Mucosa of descending colon (tissue), 3 donors: ENCODE results near the gene POPDC2. TPM values are rescaled to one million over a fixed set of nuclear protein-coding genes. Genes with fewer than 3 reads are reported as not detected.

Source experiments
- ATAC-seq: fragments of 200-7000 bp; cut with Tn5 transposase; one replicate; pipeline ENCODE4 v1.9.1; 2020; ENCODE audit warnings: mild to moderate bottlenecking, moderate library complexity
- DNase-seq, 3 donors: peaks; one replicate each; pipeline ENCODE4 v3.0.0-alpha.2; 2020
- H3K36me3 ChIP-seq: fragments of 200-600 bp; one replicate; pipeline ENCODE4 v1.8.0; 2021; ENCODE audit warnings: low read depth, mild to moderate bottlenecking
- H3K4me1 ChIP-seq: fragments of 200-600 bp; one replicate; pipeline ENCODE4 v1.8.0; 2021; ENCODE audit warnings: low read depth, mild to moderate bottlenecking
- H3K4me3 ChIP-seq: fragments of 200-600 bp; one replicate; pipeline ENCODE4 v1.8.0; 2021; ENCODE audit warnings: mild to moderate bottlenecking
- H3K9me3 ChIP-seq: fragments of 200-600 bp; one replicate; pipeline ENCODE4 v1.8.0; 2021; ENCODE audit warnings: mild to moderate bottlenecking
- CTCF ChIP-seq: fragments of 200-600 bp; IDR thresholded peaks from one replicate; pipeline ENCODE4 v1.8.0; 2022; ENCODE audit warnings: antibody characterized with exemption, mild to moderate bottlenecking
- intact Hi-C, 2 donors: fragments of 100-400 bp; cut with DNase I in 1 of 2; cut with micrococcal nuclease in 1 of 2; formaldehyde crosslinking; loops; one replicate each; pipeline versions ENCODE4 v1.11.0 to v1.11.1; 2022; cut with DNase I, micrococcal nuclease
- total RNA-seq, 3 donors: library from RNA; stranded (reverse); fragmentation: NEBNext Ultra II Directional in 2 of 3; extraction: Animal tissue kit (Norgen Biotek cat#: 25700) in 2 of 3; gene quantifications; one replicate each; pipeline versions ENCODE4 v1.2.1 to v1.2.4, GENCODE V29; 2021 to 2023
- donor health status: DM: no; HTN: no; CAD: no; lungs with moderate emphysema.
- donor health status: DM: no; HTN: no; CAD: no.
- donor health status: DM: no; HTN: yes; CAD: no.

Gene POPDC2
- total RNA-seq, 3 donors from 2014 or later: 4.2 to 89.0 (median 7.1) TPM

DNA sequence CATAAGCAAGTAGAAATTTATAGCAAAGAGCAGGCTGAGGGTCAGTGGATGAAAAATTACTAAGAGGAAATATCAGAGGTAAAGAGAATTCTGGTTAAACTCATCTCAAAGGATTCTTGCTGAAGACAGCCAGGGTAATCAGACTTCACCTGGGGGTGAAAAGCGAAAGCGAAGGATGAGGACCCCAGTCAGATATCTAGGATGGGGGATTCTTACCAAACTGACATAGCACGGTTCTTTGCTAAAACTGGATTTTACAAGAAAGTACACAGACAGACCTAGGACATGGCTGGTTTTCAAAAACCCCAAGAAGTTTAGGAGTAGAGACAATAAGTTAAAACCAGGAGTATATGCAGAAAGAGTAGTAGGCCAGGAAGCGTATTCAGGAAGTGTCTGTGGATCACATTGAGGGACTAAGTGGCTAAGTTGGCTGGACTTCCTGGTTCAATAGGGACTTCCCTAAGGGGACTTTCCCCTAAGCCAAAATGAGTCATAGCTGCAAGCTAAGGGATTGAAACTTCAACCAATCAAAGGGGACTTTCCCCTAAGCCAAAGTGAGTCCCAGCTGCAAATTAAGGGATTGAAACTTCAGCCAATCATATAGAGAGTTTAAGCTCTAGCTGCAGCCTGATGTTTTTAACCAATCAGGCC lies 40.0 kb upstream of the POPDC2 start:
- H3K4me3 ChIP-seq: no peak overlapping the region
- DNase-seq (peak in 1 of 3 donors; percentile 27), ATAC-seq (peak; percentile 69)
- TF ChIP-seq CTCF: no peak
- H3K36me3 ChIP-seq: no peaks in the 10 kb centered on the region
- H3K9me3 ChIP-seq: no peaks in the 10 kb centered on the region
- intact Hi-C loops: no loop called here
- peaks cover 9% of the 10 kb centered on the region for H3K4me1 ChIP-seq

DNA sequence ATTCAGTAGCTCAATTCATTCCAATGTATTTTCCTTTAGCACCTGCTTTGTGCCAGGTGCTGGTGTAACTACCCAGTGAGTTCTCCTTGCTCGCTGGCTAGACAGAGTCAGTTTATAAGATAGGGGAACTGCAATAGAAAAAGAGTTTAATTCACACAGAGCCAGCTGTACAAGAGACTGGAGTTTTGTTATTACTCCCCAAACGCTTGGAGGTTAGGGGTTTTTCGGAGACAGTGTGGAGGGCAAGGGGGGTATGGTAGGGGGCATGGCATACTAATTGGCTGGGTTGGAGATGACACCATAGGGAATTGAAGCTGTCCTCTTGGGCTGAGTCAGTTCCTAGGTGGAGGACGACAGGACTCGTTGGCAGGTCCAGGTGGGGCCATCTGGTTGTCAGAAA lies 37.0 kb upstream of the POPDC2 start:
- no peak for DNase-seq
- Histone ChIP-seq H3K9me3 (no peaks in the 10 kb centered on the region), H3K36me3 (no peaks in the 10 kb centered on the region), H3K4me3 (no peak overlapping the region), H3K4me1 (peaks cover 1% of the 10 kb centered on the region)
- no peak for ATAC-seq
- no peak for TF ChIP-seq CTCF
- intact Hi-C loops: no loop called here

DNA sequence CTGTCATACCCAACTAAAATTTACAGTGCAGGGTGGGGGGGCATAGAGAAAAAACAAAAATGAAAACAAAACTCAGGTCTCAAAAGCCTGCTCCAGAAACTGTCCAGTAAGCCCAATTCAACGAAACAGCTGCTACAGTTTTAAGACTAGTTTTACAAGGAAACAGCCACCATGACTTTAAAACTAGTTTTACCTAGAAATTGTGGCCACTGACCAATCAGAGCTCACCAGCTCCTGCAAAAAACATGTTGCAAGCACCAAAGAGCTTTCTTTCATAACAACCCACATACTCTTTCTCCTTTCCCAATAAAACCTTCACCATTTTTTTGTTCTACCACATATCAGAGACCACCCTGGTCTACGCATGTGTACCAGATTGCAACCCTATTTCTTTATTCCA lies 35.1 kb upstream of the POPDC2 start:
- ATAC-seq (no peak), DNase-seq (no peak)
- no peak for TF ChIP-seq CTCF
- Histone ChIP-seq H3K36me3 (no peaks in the 10 kb centered on the region), H3K4me1 (no peaks in the 10 kb centered on the region), H3K4me3 (no peak overlapping the region), H3K9me3 (no peaks in the 10 kb centered on the region)
- intact Hi-C loops: no loop called here

- intact Hi-C loops: no loop called here
- H3K4me3 ChIP-seq: no peak overlapping the region
- no peaks in the 10 kb centered on the region for H3K9me3 ChIP-seq
- no peak for TF ChIP-seq CTCF
- DNase-seq (no peak), ATAC-seq (peak; percentile 47)
- no peaks in the 10 kb centered on the region for H3K4me1 ChIP-seq
- no peaks in the 10 kb centered on the region for H3K36me3 ChIP-seq
These were observed 29.8 kb upstream of the POPDC2 start for GRCh38 chr3:119690043-119690656.

DNA sequence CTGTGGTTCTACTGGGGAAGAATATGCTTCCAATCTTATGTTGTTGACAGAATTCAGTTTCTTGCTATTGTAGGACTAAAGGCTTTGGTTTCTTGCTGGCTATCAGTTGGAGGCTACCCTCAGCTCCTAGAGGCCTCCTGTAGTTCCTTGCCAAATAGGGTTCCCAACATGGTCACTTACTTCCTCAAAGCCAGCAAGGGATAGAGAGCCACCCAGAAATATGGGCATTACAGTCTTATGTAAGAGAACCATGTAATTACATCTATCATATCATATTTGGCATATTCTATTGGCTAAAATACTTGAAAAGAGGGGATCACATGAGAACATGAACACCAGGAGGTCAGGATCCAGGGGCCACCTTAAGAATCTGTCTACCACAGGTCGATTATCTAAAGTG lies 23.0 kb upstream of the POPDC2 start:
- no peak for DNase-seq
- H3K4me3 ChIP-seq: no peak overlapping the region
- no peaks in the 10 kb centered on the region for H3K36me3 ChIP-seq
- no peak for TF ChIP-seq CTCF
- no peaks in the 10 kb centered on the region for H3K4me1 ChIP-seq
- ATAC-seq: no peak
- no peaks in the 10 kb centered on the region for H3K9me3 ChIP-seq
- intact Hi-C loops: no loop called here
